GM21723 (cell line): ENCODE data around the gene DLX4.

Experiments
- ATAC-seq: cut with Tn5 transposase; IDR thresholded peaks from one replicate; pipeline ENCODE4 v1.9.1; 2021; ENCODE audit warnings: mild to moderate bottlenecking, moderate library complexity; ENCODE audit not compliant: unreplicated experiment

Gene DLX4

DNA sequence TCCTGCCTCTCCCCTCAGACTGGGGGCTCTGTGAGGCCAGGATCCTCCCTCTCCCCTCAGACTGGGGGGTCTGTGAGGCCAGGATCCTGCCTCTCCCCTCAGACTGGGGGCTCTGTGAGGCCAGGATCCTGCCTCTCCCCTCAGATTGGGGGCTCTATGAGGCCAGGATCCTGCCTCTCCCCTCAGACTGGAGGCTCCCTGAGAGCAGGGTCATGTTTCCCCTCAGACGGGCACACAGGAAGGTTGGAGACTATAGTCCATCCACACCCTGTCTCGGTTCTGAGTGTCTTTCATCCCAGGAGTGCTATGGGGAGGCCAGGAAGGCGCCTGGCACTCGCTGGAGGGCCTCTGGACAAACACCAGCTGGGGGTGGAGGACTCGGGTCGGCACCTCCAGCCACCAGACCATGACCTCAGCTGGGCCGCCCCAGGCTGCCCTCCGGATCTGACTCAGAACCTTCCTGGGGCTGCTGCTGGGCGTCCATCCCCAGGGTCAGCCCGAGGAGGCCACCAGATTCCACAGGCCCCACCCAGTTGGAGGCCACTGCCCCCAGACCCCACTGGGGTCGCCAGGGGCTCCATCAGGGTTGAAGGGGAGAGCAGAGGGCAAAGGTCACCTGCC is 21.9 kb upstream of the DLX4 start:
- no peak for ATAC-seq

DNA sequence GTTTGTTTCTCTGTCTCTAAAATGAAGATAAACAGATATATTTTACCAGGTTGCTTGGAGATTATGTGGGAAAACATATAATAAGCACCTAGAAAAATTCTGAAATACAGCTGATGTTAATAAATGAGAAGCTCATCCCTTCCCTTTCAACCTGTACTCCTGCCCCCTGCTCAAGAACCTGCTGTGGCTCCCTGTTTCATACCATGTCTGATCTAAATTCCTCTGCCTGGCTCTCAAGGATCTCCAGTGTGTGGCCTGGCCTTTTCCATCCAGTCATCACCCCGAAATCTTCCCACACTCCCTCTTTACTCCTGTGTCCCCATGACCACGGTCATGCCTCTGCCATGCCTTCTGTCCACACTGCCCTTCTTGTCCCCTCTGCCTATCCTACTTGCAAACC is 19.4 kb upstream of the DLX4 start:
- no peak for ATAC-seq

DNA sequence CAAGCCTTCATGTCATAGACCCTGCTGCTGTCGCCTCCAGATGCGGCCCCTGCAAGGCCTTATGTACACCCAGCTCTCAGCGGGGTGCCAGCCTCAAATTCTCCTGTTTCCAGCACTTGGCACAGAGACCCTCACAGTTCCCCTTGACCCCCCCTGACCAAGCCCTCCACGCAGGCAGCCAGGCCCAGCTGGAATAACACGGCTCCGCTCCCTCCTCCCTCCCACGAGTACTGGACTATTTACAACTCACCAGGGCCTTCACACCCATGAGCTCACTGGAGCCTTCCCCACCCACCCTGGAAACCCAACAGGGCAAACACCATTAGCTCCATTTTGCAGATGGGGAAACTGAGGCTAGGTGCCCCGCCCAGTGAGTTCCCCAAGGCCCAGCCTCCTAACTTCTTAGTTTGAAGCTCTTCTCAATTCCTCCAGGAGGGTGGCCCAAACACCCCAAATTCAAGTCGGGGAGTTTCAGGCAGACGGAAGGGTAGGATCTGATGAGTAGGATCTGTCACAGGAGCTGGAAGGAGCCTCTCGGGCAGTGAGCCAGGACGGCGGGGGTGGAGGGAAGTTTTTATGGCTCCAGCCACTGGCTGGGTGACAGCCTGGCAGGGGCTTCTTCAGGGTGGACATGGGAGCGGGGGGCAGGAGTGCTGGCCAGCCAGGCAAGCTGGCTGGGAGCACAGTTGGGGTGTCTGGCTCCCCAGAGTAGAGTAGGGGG is 17.5 kb upstream of the DLX4 start:
- ATAC-seq, result no peak

DNA sequence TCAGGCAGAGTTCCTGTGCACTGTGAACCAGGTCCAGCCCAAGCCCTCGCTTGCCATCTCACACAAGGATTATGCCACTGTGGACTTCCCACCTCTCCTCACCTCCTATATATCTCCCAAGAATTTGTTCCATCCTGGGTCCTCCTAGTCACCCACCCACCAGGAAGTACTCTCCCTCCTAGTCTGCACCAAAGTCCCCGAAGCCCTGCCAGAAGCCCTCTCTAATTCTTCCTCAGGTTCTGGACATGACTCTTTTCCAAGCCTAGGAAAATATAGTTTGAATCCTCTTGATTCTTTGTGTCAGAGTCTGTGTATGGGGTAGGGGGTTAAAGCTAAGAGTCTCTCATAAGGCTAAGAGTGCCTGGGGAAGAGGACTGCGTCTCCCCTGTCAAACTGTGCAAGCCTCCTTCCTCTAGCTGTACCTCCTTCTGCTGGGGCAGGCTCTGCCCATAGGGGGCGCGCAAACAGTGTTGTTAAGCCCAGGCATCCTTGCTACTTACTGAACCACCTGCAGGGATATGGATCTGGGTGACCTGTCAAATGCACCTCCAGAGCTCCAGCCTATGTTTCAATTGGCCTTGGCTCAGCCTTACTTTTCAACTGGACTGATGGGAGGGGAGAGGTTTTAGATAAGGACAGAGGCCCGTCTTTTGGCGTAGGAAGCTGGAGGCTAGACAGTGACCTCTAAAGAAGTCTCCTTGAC is 16.6 kb upstream of the DLX4 start:
- no peak for ATAC-seq

- no peak for ATAC-seq
Observed at GRCh38 chr17:49952912-49953497, 16.0 kb upstream of the DLX4 start.

DNA sequence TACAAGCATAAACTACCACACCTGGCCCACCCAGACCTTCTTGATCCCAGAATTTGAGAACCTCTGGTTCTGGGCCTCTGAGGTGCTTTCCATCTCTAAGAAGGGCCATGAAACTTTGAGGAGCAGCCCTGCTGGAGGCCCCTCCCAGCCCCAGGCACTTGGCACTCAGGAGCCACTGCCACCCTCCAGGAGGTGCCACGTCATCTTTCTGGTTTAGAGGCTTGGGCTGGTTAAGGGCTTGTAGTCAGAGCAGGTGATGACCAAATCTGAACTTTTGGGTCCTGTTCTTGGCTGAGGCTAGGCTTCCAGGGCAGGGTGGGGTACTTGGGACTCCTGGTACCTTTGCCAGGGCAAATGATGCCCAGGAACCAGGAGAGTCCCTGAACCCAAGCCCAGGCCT is 13.8 kb upstream of the DLX4 start:
- no peak for ATAC-seq

GRCh38 chr17:49956780-49957179 is 12.2 kb upstream of the DLX4 start:
- ATAC-seq, result no peak

DNA sequence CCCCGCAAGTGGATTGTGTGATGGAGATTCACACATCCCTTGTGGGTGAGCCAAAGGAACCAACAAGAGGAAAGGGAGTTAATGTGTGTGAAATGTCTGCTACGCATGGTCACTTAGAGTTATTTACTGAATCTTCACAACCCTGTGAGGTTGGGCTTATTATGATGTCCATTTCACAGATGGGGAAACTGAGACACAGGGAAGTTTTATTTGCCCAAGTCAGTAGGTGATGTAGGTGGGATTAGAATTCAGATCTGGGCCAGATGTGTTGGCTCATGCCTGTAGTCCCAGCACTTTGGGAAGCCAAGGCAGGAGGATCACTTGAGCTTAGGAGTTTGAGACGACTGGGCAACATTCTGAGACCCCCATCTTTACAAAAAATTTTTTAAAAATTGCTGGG is 11.6 kb upstream of the DLX4 start:
- no peak for ATAC-seq

DNA sequence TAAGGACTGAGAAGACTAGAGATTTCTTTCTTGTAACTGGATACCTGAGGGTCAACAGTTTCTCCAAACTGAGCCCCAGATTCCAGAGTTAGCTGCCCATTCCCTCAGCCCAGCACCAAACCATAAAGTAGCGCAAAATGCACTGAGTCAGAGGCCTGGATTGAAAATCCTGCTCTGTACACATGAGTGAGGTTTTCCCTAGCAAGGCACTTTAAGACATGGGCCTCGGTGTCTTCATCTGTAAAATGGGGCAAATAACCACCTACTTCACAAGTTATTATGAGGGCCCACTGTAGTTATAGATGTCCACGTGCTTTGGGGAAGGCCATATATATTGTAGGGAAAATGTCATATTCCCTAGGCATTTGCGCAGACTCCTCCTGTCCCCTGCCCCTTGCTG is 10.3 kb upstream of the DLX4 start:
- ATAC-seq, result no peak

DNA sequence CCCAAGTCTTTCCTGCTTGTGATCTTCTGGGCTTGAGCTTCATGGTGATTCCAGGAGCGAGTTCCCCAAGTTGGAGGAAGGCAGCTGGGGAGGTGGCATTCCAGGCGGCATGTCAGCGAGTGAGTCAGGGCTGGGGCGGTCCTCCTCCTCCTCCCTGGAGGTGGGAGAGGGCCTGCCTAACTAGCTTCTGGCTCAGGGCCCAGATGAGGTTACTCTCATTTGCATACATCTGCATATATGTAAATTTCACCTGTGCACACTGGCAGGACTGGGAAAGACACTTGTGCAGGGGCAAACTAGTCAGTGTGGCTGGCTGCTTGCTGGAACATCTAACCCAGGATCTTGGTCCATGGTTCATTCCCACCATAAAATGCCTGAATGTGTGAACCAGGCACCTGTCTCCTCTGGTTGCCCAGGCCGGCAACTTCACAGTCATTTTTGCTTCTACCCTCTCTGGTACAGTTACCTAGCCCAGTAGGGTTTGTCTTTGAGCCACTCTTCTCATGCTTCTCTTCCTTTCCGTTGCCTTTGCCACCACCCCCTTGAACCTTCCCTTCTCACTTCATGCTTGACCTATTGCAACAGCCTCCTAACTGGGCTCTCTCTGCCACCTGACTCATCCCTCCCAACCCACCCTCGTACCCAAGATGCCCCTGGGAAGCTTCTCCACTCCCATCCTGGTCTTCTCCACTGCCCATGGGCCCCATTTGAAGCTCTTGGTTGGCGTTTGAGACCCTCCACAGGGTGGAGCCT is 9.6 kb upstream of the DLX4 start:
- no peak for ATAC-seq

GRCh38 chr17:49962599-49963308 is 6.2 kb upstream of the DLX4 start:
- ATAC-seq, result no peak

DNA sequence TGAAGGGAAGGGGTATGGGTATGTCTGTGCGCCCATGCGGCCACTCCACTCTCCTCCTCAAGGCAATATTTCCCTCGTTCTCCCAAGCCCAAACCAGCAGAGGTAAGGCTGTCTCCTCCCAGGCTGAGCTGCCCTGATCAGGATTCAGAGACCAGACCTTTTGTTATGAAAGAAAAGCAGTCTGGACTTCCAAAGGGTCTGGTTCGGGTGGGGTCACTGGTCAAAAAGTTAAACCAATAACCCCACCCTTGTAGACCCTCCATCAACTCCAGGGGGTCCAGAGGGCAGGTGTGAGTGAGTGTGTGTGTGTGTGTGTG is 5.7 kb upstream of the DLX4 start:
- ATAC-seq, result no peak

DNA sequence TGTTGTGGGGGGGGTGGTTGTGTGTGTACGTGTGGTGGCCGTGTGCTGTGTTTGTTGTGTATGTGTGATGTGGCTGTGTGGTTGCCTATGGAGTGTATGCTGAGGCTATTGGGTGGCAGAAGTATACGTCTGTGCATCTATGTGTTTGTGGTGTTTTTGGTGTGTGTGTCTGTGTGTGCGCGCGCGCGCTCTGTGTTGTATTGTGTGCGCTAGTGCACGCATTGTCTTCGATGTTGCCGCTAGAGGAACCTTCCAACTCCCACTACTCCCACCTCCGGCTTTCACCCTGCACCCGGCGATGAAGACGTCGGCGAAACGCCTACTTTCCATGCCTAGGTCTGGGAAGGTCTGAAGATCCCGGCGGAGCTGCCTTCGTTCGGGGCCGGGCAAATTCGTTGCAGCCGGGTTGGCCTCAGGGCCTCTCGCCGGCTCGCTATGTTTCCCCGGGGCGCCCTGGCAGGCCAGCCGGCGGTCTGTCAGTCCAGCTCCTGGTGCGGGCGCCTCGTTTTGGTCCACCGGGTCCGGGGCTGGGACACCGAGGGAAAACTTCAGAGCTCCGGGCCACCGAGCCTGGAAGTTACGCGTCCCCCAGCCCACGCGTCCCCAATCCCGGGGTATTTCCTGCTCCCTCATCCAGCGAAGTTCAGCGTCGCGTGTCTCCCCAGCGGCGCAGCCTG is 5.2 kb upstream of the DLX4 start:
- no peak for ATAC-seq

DNA sequence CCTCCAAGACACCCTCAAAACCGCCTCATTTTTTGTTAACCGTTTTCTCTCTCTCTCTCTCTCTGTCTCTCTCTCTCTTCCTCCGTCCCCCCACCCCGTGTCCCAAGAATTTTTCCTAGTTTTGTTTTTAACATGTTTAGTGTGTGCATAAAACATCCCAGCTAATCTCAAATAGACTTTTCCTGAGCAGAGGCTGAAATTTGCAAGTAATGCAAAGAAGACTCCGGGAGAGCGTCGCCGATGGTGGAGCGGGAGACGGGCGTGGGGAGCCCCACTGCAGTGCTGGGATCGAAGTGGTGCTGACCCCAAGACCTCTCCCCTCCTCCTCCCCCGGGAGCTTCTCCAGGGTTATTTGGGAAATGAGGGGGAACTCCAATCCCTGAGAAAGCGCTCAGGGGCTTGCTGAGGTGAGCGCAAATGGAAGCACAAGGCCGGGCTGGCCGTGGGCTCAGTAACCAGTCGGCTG is 4.7 kb upstream of the DLX4 start:
- no peak for ATAC-seq

DNA sequence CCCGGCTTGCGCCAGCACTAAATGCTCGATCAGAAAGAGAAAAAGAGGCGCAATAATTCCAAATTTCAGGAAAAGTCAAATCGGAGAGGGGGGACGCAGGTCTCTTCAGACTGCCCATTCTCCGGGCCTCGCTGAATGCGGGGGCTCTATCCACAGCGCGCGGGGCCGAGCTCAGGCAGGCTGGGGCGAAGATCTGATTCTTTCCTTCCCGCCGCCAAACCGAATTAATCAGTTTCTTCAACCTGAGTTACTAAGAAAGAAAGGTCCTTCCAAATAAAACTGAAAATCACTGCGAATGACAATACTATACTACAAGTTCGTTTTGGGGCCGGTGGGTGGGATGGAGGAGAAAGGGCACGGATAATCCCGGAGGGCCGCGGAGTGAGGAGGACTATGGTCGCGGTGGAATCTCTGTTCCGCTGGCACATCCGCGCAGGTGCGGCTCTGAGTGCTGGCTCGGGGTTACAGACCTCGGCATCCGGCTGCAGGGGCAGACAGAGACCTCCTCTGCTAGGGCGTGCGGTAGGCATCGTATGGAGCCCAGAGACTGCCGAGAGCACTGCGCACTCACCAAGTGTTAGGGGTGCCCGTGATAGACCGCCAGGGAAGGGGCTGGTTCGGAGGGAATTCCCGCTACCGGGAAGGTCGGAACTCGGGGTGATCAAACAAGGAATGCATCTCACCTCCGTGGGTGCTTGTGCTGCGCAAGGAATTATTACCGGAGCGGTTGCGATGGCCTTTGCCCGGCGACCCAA is 4.0 kb upstream of the DLX4 start:
- no peak for ATAC-seq

- ATAC-seq, result no peak
Observed at GRCh38 chr17:49965524-49965909, 3.5 kb upstream of the DLX4 start.

- ATAC-seq, result no peak
Observed at GRCh38 chr17:49966767-49967166, 2.2 kb upstream of the DLX4 start.

GRCh38 chr17:49967205-49967604 is 1.8 kb upstream of the DLX4 start:
- ATAC-seq, result no peak

- no peak for ATAC-seq
Observed at GRCh38 chr17:49967621-49968404, 1.2 kb upstream of the DLX4 start.
